Upper lobe of left lung (tissue), 4 donors: ENCODE results near the gene MRPL2.
A peak's percentile ranks its signal among the peaks of the same experiment; 100 is the strongest.

ENCODE experiments used
- CTCF ChIP-seq, 6 experiments: fragments of 450-650 bp in 4 of 6; fragments of 200-600 bp in 2 of 6; sonication (generic) in 2 of 6; IDR thresholded peaks; one replicate each; pipeline ENCODE4 v1.5.1; 2016 to 2019; ENCODE audit warnings: antibody characterized with exemption in 6 of 6
- EP300 ChIP-seq, 4 donors: sonication (generic); formaldehyde crosslinking; IDR thresholded peaks; one replicate each; pipeline ENCODE4 v1.5.1; 2017; ENCODE audit warnings: antibody characterized with exemption in 4 of 4, control low read depth in 2 of 4
- POLR2AphosphoS5 ChIP-seq, 2 donors: sonication (generic); formaldehyde crosslinking; IDR thresholded peaks; one replicate each; pipeline ENCODE4 v1.5.1; 2017; ENCODE audit warnings: antibody characterized with exemption in 2 of 2

- TF ChIP-seq CTCF (IDR thresholded peaks at IDR 0.05), result peak in 4 of 6 experiments; percentile 12 to 41 (median 28)
- no peak for TF ChIP-seq EP300 (IDR thresholded peaks at IDR 0.05)
- no peak for TF ChIP-seq POLR2AphosphoS5 (IDR thresholded peaks at IDR 0.05)
Measured at GRCh38 chr6:43070028-43070632, 10.9 kb upstream of the MRPL2 start.
